ENCODE results near the gene GCAT.

GCAT gene

DNA sequence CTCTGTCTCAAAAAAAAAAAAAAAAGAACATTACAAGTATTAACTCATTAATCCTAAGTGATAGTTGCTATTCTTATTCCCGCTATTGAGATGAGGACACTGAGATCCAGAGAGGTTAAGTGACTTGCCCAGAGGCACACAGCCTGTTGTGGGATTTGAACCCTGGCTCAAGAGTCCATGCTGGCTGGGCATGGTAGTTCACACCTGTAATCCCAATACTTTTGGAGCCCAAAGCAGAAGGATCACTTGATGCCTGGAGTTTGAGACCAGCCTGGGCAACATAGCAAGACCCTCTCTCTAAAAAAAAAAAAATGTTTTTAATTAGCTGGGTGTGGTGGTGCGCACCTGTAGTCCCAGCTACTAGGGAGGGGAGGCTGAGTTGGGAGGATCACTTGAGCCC lies 4.1 kb downstream of the GCAT start:
- H3K4me1 Mint-ChIP-seq (ENCODE audit: low read depth) = peaks cover 16% of the 10 kb centered on the region
- H3K36me3 Mint-ChIP-seq (ENCODE audit: low read depth) = no peaks in the 10 kb centered on the region
- peaks cover 26% of the 10 kb centered on the region for H3K27me3 Mint-ChIP-seq

DNA sequence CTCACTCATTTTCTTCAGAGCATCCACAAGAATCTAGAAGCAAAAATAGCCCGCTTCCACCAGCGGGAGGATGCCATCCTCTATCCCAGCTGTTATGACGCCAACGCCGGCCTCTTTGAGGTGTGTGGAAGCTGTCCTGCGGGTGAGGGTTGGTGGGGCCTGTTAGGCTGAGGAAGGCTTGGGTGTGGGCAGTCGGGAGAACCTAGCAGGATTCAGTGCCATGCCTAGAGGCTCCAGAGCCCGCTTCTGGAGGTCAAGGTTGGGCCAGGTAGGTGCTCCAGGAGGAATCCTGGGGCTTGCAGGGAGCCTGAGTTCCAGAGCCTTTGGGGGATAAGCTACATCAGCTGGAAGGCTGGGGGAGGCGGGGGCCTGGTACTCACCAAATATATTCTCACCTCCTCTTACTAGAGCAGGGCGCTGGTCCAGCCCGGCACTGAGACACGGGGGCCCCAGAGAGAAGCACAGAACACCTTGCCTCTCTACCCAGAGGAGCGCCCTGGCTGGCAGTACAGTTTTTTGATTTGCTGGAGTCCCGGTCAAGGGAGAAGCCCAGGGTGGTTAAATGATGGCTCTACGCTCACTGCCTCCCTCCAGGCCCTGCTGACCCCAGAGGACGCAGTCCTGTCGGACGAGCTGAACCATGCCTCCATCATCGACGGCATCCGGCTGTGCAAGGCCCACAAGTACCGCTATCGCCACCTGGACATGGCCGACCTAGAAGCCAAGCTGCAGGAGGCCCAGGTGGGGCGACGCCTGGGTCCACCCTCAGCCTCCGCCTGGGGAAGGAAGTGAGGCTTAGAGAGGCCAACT lies 5.3 kb downstream of the GCAT start:
- H3K4me1 Mint-ChIP-seq (ENCODE audit: low read depth) = peaks cover 12% of the 10 kb centered on the region
- no peaks in the 10 kb centered on the region for H3K36me3 Mint-ChIP-seq (ENCODE audit: low read depth)
- H3K27me3 Mint-ChIP-seq = peaks cover 24% of the 10 kb centered on the region
- H3K9me3 Mint-ChIP-seq = no peaks in the 10 kb centered on the region
- no peak overlapping the region for H3K27ac Mint-ChIP-seq
- H3K4me3 Mint-ChIP-seq = no peak overlapping the region
- intact Hi-C loops (cut with micrococcal nuclease) = no loop called here

More for the DNA sequence above, 4.1 kb downstream of the GCAT start:
- H3K4me3 Mint-ChIP-seq = no peak overlapping the region
- H3K9me3 Mint-ChIP-seq = no peaks in the 10 kb centered on the region
- no peak overlapping the region for H3K27ac Mint-ChIP-seq
- intact Hi-C loops (cut with micrococcal nuclease) = no loop called here

DNA sequence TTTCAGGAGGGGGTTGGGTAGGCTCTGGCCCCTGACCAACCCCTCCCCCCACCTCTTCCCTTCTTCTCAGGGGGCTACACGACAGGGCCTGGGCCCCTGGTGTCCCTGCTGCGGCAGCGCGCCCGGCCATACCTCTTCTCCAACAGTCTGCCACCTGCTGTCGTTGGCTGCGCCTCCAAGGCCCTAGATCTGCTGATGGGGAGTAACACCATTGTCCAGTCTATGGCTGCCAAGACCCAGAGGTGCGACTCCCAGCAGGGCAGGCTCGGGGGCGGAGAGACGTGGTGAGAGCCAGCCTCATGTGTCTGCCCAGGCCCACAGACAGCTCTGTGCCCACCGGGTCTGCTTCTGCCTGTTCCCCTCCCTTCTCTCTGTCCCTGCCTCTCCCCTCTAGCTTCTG lies 7.9 kb downstream of the GCAT start:
- Mint-ChIP-seq H3K9me3 (no peaks in the 10 kb centered on the region), H3K27me3 (peaks cover 27% of the 10 kb centered on the region), H3K36me3 (ENCODE audit: low read depth) (no peaks in the 10 kb centered on the region), H3K4me3 (no peak overlapping the region), H3K4me1 (ENCODE audit: low read depth) (peaks cover 19% of the 10 kb centered on the region), H3K27ac (no peak overlapping the region)
- intact Hi-C loops (cut with micrococcal nuclease) = loop anchor here (5.0 kb wide), 1 partner anchor 147 kb away; no protein-coding TSS in a partner anchor

DNA sequence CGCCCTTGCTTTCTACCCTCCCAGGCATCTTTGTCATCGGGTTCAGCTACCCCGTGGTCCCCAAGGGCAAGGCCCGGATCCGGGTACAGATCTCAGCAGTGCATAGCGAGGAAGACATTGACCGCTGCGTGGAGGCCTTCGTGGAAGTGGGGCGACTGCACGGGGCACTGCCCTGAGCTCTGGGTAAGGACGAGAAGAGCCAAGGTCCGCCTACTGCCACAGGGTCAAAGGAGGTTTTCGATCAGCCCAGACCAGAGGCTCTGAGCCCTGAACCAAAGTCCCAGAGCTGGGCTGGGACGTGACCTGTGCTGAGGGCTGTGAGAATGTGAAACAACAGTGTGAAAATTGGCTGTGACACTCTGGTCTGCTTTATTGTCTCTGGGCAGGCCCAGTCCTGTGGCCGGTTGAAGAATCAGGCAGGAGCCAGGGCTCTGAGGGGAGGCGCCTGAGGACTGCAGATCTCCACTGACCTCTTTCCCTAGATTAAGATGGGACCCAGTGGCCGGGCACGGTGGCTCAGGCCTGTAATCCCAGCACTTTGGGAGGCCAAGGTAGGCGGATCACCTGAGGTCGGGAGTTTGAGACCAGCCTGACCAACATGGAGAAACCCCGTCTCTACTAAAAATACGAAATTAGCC lies 8.9 kb downstream of the GCAT start:
- Mint-ChIP-seq H3K36me3 (ENCODE audit: low read depth) (no peaks in the 10 kb centered on the region), H3K27me3 (peaks cover 33% of the 10 kb centered on the region), H3K27ac (no peak overlapping the region), H3K9me3 (no peaks in the 10 kb centered on the region), H3K4me1 (ENCODE audit: low read depth) (peaks cover 19% of the 10 kb centered on the region), H3K4me3 (no peak overlapping the region)
- intact Hi-C loops (cut with micrococcal nuclease) = loop anchor here (1.0 to 5.0 kb wide), 3 partner anchors 47 to 146 kb away; no protein-coding TSS in a partner anchor

DNA sequence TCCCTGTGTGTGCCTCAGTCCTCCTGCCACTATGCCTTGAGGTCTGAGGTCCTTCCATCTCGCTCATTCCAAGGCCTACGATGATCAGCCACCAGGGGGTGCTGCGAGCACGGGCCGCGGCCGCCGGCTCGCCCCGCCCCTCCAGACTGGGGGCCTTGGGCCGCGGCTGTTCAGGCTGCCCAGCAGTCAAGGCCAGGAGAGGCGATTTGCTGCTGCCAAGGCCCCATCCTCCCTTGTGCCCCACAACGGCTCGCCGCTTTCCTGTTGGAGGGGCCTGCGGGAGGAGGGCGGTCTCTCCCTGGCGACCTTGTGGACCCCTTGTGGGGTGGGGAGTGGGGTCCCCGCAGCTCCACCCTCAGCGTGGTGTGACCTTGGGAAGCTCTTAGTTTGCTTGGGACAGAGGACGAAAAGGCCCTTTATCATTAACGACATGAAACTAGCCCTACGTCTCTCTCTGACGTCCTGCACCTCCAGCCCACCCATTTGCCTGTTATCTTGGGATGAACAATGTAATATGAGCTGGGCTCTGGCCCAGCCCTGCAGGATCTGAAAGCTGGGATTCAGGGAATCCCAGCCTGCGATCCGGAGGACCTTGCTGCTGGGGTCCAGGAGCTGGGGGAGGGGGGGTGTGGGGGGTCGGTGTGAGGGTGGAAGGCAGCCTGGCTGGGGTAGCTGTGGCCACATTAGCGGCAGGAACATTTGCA lies 10.1 kb downstream of the GCAT start:
- no peaks in the 10 kb centered on the region for H3K36me3 Mint-ChIP-seq (ENCODE audit: low read depth)
- peaks cover 39% of the 10 kb centered on the region for H3K27me3 Mint-ChIP-seq
- H3K9me3 Mint-ChIP-seq = no peaks in the 10 kb centered on the region
- peaks cover 25% of the 10 kb centered on the region for H3K4me1 Mint-ChIP-seq (ENCODE audit: low read depth)
- H3K27ac Mint-ChIP-seq = no peak overlapping the region
- peak overlapping the region; percentile 55 for H3K4me3 Mint-ChIP-seq
- intact Hi-C loops (cut with micrococcal nuclease) = loop anchor here (1.0 to 5.0 kb wide), 3 partner anchors 45 to 144 kb away; no protein-coding TSS in a partner anchor

DNA sequence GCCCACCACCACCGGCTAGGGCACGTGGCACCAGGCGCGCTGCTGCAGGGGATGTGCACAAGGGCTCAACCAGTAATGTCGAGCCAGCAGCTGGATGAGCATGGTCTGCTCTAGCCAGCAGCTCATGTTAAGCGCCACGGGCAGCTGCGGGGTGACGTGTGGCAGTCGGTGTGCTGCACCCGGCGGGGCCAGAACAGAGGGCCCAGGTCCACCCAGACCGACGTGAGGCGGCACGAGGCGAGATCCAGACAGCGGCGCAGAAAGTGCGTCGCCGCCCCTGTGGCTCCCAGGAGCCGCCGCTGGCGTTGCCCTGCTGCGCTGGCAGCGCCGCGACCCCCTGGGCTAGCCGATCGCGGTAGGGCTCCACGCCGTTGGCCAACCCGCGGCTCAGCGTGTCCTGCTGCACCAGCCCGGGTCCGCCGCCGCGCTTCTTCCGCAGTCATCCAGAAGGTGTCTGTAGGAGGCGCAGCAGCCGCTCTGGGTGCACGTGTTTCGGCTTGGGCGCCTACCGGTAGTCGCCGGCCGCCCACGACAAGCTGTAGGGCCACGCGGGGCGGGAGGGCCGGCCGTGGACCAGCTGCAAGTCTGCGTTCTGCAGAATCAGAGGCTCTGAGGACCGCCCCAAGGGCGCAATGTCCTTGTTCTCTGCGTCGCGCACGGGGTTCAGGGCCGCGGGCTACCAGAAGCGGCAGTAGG lies 10.8 kb downstream of the GCAT start:
- no peaks in the 10 kb centered on the region for H3K36me3 Mint-ChIP-seq (ENCODE audit: low read depth)
- intact Hi-C loops (cut with micrococcal nuclease) = loop anchor here (5.0 kb wide), 1 partner anchor 144 kb away; no protein-coding TSS in a partner anchor
- no peaks in the 10 kb centered on the region for H3K9me3 Mint-ChIP-seq
- peak overlapping the region; percentile 66 for H3K4me3 Mint-ChIP-seq
- no peak overlapping the region for H3K27ac Mint-ChIP-seq
- peaks cover 25% of the 10 kb centered on the region for H3K4me1 Mint-ChIP-seq (ENCODE audit: low read depth)
- H3K27me3 Mint-ChIP-seq = peaks cover 46% of the 10 kb centered on the region

DNA sequence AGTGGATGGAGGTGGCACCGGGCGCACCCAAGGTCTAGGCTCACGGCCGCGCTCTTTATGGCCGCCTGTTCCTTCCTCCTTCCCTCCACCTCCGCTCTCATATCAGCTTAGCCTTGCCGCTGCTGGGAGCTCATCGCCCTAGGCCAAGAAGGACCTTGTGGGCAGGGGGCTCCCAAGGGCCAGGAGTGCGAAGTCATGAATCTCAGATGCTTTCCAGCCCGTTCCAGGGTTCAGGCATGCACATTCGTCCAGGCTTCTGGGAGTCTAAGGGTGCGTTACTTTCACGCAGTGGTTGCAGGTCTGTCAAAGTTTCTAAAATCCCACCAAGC lies 11.3 kb downstream of the GCAT start:
- Mint-ChIP-seq H3K4me3 (peak overlapping the region; percentile 66), H3K4me1 (ENCODE audit: low read depth) (peaks cover 25% of the 10 kb centered on the region), H3K27ac (no peak overlapping the region), H3K9me3 (no peaks in the 10 kb centered on the region), H3K36me3 (ENCODE audit: low read depth) (no peaks in the 10 kb centered on the region), H3K27me3 (peaks cover 51% of the 10 kb centered on the region)
- intact Hi-C loops (cut with micrococcal nuclease) = loop anchor here (5.0 kb wide), 1 partner anchor 143 kb away; no protein-coding TSS in a partner anchor

DNA sequence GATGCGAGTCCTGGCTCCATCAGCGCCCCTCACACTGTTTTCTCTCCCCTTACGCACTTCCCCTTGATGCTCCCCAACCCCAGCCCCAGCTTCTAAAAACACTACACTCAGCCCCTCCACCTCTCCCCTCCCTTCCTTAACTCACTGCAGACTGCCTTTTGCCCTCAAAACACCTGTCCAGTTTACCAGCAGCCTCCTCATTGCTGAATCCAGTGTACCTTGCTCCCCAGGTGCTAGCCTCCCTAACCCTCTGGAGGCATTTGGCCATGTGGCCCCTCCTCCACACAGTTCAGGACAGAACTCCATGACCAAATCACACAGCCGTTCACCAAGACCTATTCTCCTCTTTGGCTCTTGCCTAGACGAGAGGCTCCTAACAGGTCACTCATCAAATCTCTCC lies 12.6 kb downstream of the GCAT start:
- Mint-ChIP-seq H3K9me3 (no peaks in the 10 kb centered on the region), H3K27ac (no peak overlapping the region), H3K27me3 (peaks cover 58% of the 10 kb centered on the region), H3K4me3 (no peak overlapping the region), H3K36me3 (ENCODE audit: low read depth) (no peaks in the 10 kb centered on the region), H3K4me1 (ENCODE audit: low read depth) (peaks cover 25% of the 10 kb centered on the region)
- intact Hi-C loops (cut with micrococcal nuclease) = no loop called here

DNA sequence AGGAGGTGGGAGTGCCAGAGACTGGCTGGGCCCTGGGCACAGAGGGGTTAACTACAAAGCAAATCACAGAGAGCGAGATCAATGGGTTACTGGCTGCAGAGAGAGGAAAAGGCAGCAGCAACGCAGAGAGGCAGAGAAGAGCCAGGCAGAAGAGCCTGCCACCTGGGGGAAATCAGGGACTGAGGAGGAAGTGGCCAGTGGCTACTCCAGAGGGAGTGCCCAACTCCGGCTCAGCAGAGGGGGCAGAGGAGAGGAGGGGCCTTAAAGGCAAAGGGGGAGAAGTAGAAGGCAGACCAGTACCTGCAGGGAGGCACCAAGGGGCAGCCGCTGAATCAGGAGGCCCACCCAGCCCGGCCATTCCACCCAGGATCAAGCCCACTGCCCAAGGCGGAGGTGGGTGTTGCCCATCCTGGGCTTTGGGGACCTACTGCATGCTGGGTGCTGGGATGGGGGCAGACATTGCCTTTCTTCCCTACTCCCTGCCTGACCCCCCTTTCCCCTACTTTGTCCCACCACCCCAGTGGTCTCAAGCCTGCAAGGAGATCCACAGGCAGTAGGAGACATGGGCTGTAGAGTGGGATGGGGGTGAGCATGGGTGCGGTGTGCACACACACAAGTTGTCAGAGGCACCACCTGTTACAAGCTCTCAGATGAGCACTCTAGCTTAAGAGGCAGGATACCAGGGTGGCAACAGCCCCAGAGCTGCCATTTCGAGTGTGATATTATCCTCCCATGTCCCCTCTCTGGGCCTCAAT lies 14.5 kb downstream of the GCAT start:
- peaks cover 6% of the 10 kb centered on the region for H3K36me3 Mint-ChIP-seq (ENCODE audit: low read depth)
- H3K4me1 Mint-ChIP-seq (ENCODE audit: low read depth) = peaks cover 25% of the 10 kb centered on the region
- no peak overlapping the region for H3K27ac Mint-ChIP-seq
- H3K9me3 Mint-ChIP-seq = no peaks in the 10 kb centered on the region
- H3K27me3 Mint-ChIP-seq = peaks cover 62% of the 10 kb centered on the region
- H3K4me3 Mint-ChIP-seq = no peak overlapping the region
- intact Hi-C loops (cut with micrococcal nuclease) = no loop called here

DNA sequence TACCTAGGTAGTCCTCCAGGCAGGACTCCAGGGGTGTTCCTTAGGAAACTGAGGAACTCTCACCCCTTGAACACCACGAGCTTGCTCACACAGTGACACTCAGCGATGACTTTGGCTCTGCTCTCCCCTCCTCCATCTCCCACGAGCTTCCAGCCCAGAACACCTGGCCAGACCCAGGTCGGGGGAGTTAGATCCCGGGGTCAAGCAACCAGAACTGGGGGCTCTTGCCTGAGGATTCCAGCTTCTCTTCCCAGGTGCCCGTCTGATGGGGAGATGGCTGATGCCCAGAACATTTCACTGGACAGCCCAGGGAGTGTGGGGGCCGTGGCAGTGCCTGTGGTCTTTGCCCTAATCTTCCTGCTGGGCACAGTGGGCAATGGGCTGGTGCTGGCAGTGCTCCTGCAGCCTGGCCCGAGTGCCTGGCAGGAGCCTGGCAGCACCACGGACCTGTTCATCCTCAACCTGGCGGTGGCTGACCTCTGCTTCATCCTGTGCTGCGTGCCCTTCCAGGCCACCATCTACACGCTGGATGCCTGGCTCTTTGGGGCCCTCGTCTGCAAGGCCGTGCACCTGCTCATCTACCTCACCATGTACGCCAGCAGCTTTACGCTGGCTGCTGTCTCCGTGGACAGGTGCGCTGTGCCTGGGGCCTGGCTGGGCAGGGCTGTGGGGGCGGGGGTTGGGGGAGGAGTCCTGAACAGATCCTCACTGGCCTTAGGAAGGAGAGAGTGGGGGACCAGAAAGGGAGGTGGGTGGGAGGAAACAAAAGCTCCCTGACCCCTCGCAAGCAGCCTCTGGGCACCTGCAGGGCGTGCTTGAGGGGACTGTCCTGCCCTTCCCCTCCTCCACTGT lies 15.6 kb downstream of the GCAT start, which contains the start of gene GALR3:
Gene GALR3 (plus strand): TSS at position 249 of the 852 bp plus-strand sequence. CDS start 25 bp downstream, at position 274.
- peaks cover 14% of the 10 kb centered on the region for H3K4me1 Mint-ChIP-seq (ENCODE audit: low read depth)
- no peak within 1 kb of the TSS for H3K4me3 Mint-ChIP-seq
- H3K27me3 Mint-ChIP-seq = peaks cover 55% of the 10 kb centered on the region
- H3K9me3 Mint-ChIP-seq = no peaks in the 10 kb centered on the region
- H3K36me3 Mint-ChIP-seq (ENCODE audit: low read depth) = peaks cover 12% of the 10 kb centered on the region
- intact Hi-C loops (cut with micrococcal nuclease) = no loop called here
- no peak within 1 kb of the TSS for H3K27ac Mint-ChIP-seq

DNA sequence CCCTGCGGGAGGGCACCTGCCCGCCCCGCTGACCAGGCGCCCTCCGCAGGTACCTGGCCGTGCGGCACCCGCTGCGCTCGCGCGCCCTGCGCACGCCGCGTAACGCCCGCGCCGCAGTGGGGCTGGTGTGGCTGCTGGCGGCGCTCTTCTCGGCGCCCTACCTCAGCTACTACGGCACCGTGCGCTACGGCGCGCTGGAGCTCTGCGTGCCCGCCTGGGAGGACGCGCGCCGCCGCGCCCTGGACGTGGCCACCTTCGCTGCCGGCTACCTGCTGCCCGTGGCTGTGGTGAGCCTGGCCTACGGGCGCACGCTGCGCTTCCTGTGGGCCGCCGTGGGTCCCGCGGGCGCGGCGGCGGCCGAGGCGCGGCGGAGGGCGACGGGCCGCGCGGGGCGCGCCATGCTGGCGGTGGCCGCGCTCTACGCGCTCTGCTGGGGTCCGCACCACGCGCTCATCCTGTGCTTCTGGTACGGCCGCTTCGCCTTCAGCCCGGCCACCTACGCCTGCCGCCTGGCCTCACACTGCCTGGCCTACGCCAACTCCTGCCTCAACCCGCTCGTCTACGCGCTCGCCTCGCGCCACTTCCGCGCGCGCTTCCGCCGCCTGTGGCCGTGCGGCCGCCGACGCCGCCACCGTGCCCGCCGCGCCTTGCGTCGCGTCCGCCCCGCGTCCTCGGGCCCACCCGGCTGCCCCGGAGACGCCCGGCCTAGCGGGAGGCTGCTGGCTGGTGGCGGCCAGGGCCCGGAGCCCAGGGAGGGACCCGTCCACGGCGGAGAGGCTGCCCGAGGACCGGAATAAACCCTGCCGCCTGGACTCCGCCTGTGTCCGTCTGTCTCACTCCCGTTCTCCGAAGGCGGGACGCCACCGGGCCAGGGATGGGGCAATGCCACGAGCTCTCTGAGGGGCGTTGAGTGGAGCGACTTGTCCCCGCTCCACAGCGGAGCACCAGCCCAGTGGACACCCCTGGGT lies 17.2 kb downstream of the GCAT start:
- intact Hi-C loops (cut with micrococcal nuclease) = no loop called here
- Mint-ChIP-seq H3K4me1 (ENCODE audit: low read depth) (peaks cover 6% of the 10 kb centered on the region), H3K9me3 (no peaks in the 10 kb centered on the region)

More for the DNA sequence above, 17.2 kb downstream of the GCAT start:
- Mint-ChIP-seq H3K36me3 (ENCODE audit: low read depth) (peaks cover 23% of the 10 kb centered on the region), H3K27me3 (peaks cover 41% of the 10 kb centered on the region), H3K27ac (no peak overlapping the region), H3K4me3 (peak overlapping the region; percentile 61)
